Fibroblast of mammary gland (primary cell): ENCODE results near the gene RUVBL1.

ENCODE experiments used
- DNase-seq: peaks from one replicate; pipeline ENCODE4 v3.0.0-alpha.2; 2010; ENCODE audit warnings: low read depth
- H3K4me3 ChIP-seq: 2 replicates; pipeline ENCODE4 v1.5.1; 2011; ENCODE audit warnings: low read depth, mild to moderate bottlenecking, low read length, moderate library complexity; ENCODE audit not compliant: control insufficient read depth
- TF ChIP-seq, protein P1 (sequence below): conservative IDR thresholded peaks from 2 replicates; pipeline ENCODE4 v1.5.1; 2011; ENCODE audit warnings: low read depth, low read length, inconsistent platforms; ENCODE audit not compliant: control insufficient read depth, insufficient read depth

Gene RUVBL1

DNA sequence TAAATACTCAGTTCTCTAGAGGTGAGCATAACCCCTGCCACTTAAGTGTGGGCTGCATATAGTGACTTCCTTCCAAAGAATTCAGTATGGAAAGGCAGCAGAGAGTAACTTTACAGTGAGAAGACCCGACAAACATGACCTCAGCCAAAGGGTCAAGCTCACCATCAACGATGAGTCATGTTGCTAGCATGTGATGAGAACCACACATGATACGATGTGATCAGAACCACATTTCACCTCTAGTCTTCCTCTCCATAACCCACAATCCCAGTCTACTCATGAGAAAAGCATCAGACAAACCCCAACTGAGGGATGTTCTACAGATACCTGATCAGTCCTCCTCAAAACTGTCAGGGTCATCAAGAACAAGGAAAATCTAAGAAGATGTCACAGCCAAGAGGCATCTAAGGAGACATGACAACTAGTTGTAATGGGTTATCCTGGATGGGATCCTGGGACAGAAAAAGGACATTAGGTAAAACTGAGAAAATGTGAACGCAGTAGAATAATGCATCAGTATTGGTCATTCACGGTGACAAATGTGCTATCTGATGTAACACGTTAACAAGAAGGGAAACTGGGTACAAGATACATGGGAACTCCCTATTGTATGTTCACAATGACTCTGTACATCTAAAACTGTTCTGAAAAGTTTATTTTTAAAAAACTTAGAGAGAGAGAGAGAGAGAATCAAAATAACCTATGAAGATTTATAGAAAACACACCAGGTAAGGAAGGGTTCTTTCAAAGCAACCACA lies 43.1 kb downstream of the RUVBL1 start:
- TF ChIP-seq, protein P1, sequence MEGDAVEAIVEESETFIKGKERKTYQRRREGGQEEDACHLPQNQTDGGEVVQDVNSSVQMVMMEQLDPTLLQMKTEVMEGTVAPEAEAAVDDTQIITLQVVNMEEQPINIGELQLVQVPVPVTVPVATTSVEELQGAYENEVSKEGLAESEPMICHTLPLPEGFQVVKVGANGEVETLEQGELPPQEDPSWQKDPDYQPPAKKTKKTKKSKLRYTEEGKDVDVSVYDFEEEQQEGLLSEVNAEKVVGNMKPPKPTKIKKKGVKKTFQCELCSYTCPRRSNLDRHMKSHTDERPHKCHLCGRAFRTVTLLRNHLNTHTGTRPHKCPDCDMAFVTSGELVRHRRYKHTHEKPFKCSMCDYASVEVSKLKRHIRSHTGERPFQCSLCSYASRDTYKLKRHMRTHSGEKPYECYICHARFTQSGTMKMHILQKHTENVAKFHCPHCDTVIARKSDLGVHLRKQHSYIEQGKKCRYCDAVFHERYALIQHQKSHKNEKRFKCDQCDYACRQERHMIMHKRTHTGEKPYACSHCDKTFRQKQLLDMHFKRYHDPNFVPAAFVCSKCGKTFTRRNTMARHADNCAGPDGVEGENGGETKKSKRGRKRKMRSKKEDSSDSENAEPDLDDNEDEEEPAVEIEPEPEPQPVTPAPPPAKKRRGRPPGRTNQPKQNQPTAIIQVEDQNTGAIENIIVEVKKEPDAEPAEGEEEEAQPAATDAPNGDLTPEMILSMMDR, result no peak
- DNase-seq, result peak; percentile 99

DNA sequence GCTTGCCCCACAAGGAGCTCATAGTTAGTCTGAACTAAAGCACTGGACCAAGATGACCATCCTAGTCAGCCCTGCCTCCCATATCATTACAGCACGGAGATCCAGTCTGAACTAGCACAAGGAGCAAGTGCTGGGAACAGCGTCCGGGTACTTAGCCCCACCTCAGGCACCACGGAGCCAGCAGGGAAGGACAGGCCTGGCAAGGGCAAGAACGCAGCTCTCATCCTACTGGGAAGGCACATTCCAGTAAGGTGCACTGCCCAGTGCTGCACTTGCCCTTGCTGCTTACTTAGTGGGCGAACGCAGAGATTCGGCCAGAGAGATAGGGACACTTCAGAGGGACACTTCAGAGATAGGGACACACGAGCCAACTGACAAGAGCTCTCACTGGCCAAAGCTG lies 43.8 kb downstream of the RUVBL1 start:
- no peak for DNase-seq
- H3K4me3 ChIP-seq, result no peak overlapping the region
- TF ChIP-seq, protein P1, result no peak

More for the DNA sequence above, 43.1 kb downstream of the RUVBL1 start:
- H3K4me3 ChIP-seq, result no peak overlapping the region

DNA sequence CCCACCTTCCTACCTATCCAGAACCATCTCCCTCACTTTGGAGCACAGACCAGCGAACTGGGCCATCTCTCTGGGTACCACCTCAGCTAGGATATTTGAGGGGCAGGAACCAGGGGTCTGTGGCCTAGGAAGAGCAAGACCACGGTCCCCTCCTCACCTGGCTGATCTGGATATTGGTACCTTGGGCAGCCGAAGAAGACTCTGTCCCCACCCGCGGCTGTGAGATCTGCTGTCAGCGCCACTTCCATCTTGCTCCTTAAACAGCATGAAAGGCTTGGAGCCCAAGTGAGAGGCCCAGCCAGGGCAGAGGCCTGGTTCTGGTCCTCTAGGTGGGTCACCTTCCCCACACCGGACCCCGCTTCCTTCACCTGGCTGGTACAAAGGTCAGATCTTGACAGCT lies 44.7 kb downstream of the RUVBL1 start:
- DNase-seq, result no peak
- TF ChIP-seq, protein P1, result no peak
- H3K4me3 ChIP-seq, result no peak overlapping the region

DNA sequence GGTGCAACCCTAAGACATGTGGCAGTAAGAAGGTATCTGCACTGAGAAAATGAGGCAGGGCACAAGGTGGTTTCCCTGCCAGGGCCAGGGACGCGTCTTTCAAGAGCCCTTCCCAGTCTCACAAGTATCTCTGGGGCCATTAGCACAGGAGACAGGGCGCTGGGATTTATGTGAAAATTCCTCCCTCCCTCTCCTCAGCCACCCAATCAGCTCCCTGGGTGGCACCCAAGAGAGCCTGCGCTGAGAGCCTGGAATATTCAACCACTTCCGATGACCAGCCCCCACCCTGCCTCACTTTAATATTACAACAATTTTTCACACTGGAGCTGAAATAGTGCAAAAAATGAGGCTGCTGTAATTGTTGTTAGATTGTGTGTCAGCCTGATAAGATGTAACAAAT lies 45.3 kb downstream of the RUVBL1 start:
- DNase-seq, result no peak
- H3K4me3 ChIP-seq, result no peak overlapping the region
- TF ChIP-seq, protein P1, result no peak

DNA sequence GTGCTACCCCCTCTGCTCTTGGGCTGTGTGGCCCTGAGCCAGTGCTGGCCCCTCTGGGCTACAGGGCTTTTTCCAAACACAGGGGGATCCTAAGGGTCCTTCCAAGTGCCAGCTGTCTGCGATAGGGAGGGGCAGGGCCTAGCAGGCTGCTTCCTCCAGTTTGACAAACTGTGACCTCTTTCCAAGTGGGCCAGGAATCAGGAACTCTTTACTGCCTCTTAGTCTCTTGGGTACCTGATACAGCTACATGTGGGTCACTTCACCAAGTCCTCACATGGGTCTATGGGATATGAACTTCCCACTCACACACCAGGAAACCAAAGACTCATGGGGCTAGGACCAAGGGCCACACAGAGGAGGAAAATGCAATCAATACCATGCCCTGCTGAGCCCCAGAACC lies 45.9 kb downstream of the RUVBL1 start:
- TF ChIP-seq, protein P1, result no peak
- no peak overlapping the region for H3K4me3 ChIP-seq
- DNase-seq, result no peak

DNA sequence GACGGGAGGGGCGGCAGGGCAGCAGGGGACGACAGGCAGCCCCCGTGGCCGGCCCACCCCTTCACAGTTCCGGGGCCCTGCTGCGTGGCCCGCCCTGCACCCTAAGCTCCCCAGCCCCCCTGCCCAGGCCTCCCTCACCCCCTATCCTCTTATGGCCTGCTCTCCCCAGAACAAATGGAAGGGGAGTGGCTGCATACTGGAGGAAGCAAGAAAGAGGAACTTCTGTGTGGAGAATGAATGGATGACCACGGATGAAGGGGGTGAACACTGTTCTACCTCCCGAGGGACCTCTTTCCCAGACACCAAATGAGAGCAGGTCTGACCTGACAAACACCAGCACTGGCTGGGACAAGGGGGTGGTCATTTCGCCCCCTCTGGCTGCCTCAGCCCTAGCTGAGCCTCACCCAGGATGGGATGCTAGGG lies 46.4 kb downstream of the RUVBL1 start:
- no peak for DNase-seq
- H3K4me3 ChIP-seq, result no peak overlapping the region
- TF ChIP-seq, protein P1, result no peak
